A549 (cell line): ENCODE data around the gene CCDC170. TPM values are rescaled to one million over a fixed set of nuclear protein-coding genes. Genes with fewer than 3 reads are reported as not detected.

Experiments used
- ATAC-seq, 2 experiments: fragments of 200-7000 bp in 1 of 2; fragments of >200 bp in 1 of 2; cut with Nextera tagmentation in 1 of 2; cut with Tn5 transposase in 1 of 2; 3 replicates each; pipeline versions ENCODE4 v1.8.0 to v1.9.1; 2018 to 2020; ENCODE audit warnings: mild to moderate bottlenecking in 1 of 2, moderate library complexity in 1 of 2
- CTCF ChIA-PET: fragments of 300-600 bp; sonication (Branson Sonifier 250); formaldehyde crosslinking; extraction: SDS; loops from one replicate; lab custom pipeline; 2021; ENCODE audit warnings: antibody characterized with exemption, inconsistent platforms; lab: Yijun Ruan, JAX
- POLR2A ChIA-PET: fragments of 350-600 bp; formaldehyde crosslinking; extraction: SDS; loops from one replicate; lab custom pipeline; 2021; ENCODE audit warnings: antibody characterized with exemption, inconsistent platforms; lab: Yijun Ruan, JAX
- DNase-seq, 2 experiments: peaks; one replicate each; pipeline versions ENCODE4 v3.0.0 to v3.0.0-alpha.2; 2011 to 2016; ENCODE audit warnings: low read depth in 1 of 2, low spot score in 1 of 2
- FAIRE-seq: peaks from 2 replicates; lab custom pipeline; 2011; peaks lifted over from hg19 to GRCh38; lab: Jason Lieb, UNC
- H3K27ac ChIP-seq, 2 experiments: fragments of >200 bp; sonication (Bioruptor Twin); formaldehyde crosslinking; 3 replicates each; pipeline ENCODE4 v1.5.1; 2016 to 2017
- H3K4me1 ChIP-seq: fragments of >200 bp; sonication (Bioruptor Twin); formaldehyde crosslinking; 3 replicates; pipeline ENCODE4 v1.6.1; 2016
- H3K4me2 ChIP-seq: fragments of >200 bp; sonication (Bioruptor Twin); formaldehyde crosslinking; 3 replicates; pipeline ENCODE4 v1.6.1; 2016
- H3K4me3 ChIP-seq: fragments of >200 bp; sonication (Bioruptor Twin); formaldehyde crosslinking; 3 replicates; pipeline ENCODE4 v1.5.1; 2016
- H3K9me3 ChIP-seq: fragments of >200 bp; sonication (Bioruptor Twin); formaldehyde crosslinking; 3 replicates; pipeline ENCODE4 v1.6.1; 2016
- CBX2 ChIP-seq: fragments of 200-600 bp; sonication (generic); IDR thresholded peaks from 2 replicates; pipeline ENCODE4 v1.6.1; 2016; ENCODE audit warnings: low read depth, mild to moderate bottlenecking, borderline replicate concordance
- CBX8 ChIP-seq: fragments of 200-600 bp; sonication (generic); IDR thresholded peaks from 2 replicates; pipeline ENCODE4 v1.6.1; 2016
- CEBPB ChIP-seq, 2 experiments: fragments of >200 bp in 1 of 2; sonication (Bioruptor Twin) in 1 of 2; formaldehyde crosslinking in 1 of 2; IDR thresholded peaks; 2 replicates each; pipeline ENCODE4 v1.6.1; 2012 to 2016
- EHMT2 ChIP-seq: fragments of 200-600 bp; sonication (generic); IDR thresholded peaks from 2 replicates; pipeline ENCODE4 v1.6.1; 2016; ENCODE audit warnings: antibody characterized with exemption, low read depth, mild to moderate bottlenecking, moderate library complexity
- ELK1 ChIP-seq: fragments of 150-350 bp; IDR thresholded peaks from 2 replicates; pipeline ENCODE4 v1.6.1; 2014; ENCODE audit warnings: low read depth, mild to moderate bottlenecking, low read length
- EP300 ChIP-seq, 2 experiments: fragments of >200 bp; sonication (Bioruptor Twin); formaldehyde crosslinking; IDR thresholded peaks; 2 replicates in 1 of 2; 3 replicates in 1 of 2; pipeline ENCODE4 v1.6.1; 2016 to 2017
- ESRRA ChIP-seq: fragments of 150-350 bp; IDR thresholded peaks from 2 replicates; pipeline ENCODE4 v1.6.1; 2014; ENCODE audit warnings: mild to moderate bottlenecking, low read length, borderline replicate concordance
- FOSL2 ChIP-seq, 2 experiments: fragments of 450-650 bp in 1 of 2; fragments of >200 bp in 1 of 2; sonication (Bioruptor Twin) in 1 of 2; formaldehyde crosslinking; IDR thresholded peaks; 2 replicates each; pipeline versions ENCODE4 v1.5.0 to v1.6.1; 2016 to 2020; ENCODE audit warnings: mild to moderate bottlenecking in 1 of 2, moderate library complexity in 1 of 2
- HEYL ChIP-seq: fragments of 250-450 bp; sonication (Bioruptor Pico); IDR thresholded peaks from 2 replicates; pipeline ENCODE4 v1.8.0; 2021; ENCODE audit warnings: mild to moderate bottlenecking, moderate library complexity
- JUNB ChIP-seq: fragments of >200 bp; sonication (Bioruptor Twin); formaldehyde crosslinking; IDR thresholded peaks from 2 replicates; pipeline ENCODE4 v1.6.1; 2016
- KDM5A ChIP-seq: fragments of 200-600 bp; sonication (generic); IDR thresholded peaks from 2 replicates; pipeline ENCODE4 v1.6.1; 2016; ENCODE audit warnings: antibody characterized with exemption, mild to moderate bottlenecking
- NFE2L2 ChIP-seq: fragments of 150-350 bp; conservative IDR thresholded peaks from 2 replicates; pipeline ENCODE4 v1.6.1; 2014; ENCODE audit warnings: low read length
- NPAS2 ChIP-seq: fragments of 250-450 bp; sonication (Bioruptor Pico); IDR thresholded peaks from 2 replicates; pipeline ENCODE4 v1.8.0; 2022; ENCODE audit warnings: mild to moderate bottlenecking, moderate library complexity, borderline replicate concordance
- PHF8 ChIP-seq: fragments of 200-600 bp; sonication (generic); IDR thresholded peaks from 2 replicates; pipeline ENCODE4 v1.6.1; 2016; ENCODE audit warnings: low read depth, mild to moderate bottlenecking, antibody characterized with exemption, moderate library complexity, borderline replicate concordance
- POLR2A ChIP-seq: IDR thresholded peaks from 2 replicates; pipeline ENCODE4 v1.6.1; 2012; ENCODE audit warnings: mild to moderate bottlenecking, low read length
- POLR2AphosphoS2 ChIP-seq: conservative IDR thresholded peaks from 2 replicates; pipeline ENCODE4 v1.6.1; 2012; ENCODE audit warnings: low read length, improper control_type of control experiment, inconsistent platforms
- RAD21 ChIP-seq, 2 experiments: fragments of >200 bp in 1 of 2; sonication (Bioruptor Twin) in 1 of 2; formaldehyde crosslinking in 1 of 2; IDR thresholded peaks in 1 of 2; conservative IDR thresholded peaks in 1 of 2; 2 replicates in 1 of 2; 3 replicates in 1 of 2; pipeline ENCODE4 v1.6.1; 2012 to 2018; ENCODE audit warnings: inconsistent platforms in 1 of 2
- RARB ChIP-seq: fragments of 250-450 bp; sonication (Bioruptor Pico); IDR thresholded peaks from 2 replicates; pipeline ENCODE4 v1.8.0; 2021; ENCODE audit warnings: mild to moderate bottlenecking, moderate library complexity
- RFX5 ChIP-seq: fragments of 450-650 bp; IDR thresholded peaks from 2 replicates; pipeline ENCODE4 v1.7.1; 2014; ENCODE audit warnings: antibody characterized with exemption, mild to moderate bottlenecking, moderate library complexity
- SMC3 ChIP-seq: fragments of >200 bp; sonication (Bioruptor Twin); formaldehyde crosslinking; IDR thresholded peaks from 3 replicates; pipeline ENCODE4 v1.6.1; 2018; ENCODE audit warnings: inconsistent platforms
- SREBF2 ChIP-seq: fragments of 450-650 bp; IDR thresholded peaks from 2 replicates; pipeline ENCODE4 v1.6.1; 2014; ENCODE audit warnings: mild to moderate bottlenecking, moderate library complexity
- TFCP2L1 ChIP-seq: fragments of 250-450 bp; sonication (Bioruptor Pico); IDR thresholded peaks from 2 replicates; pipeline ENCODE4 v1.5.0; 2021; ENCODE audit warnings: mild to moderate bottlenecking
- ZC3H11A ChIP-seq: fragments of 450-650 bp; IDR thresholded peaks from 2 replicates; pipeline ENCODE4 v1.6.1; 2014; ENCODE audit warnings: antibody characterized with exemption, mild to moderate bottlenecking
- ZFP36 ChIP-seq: fragments of 450-650 bp; IDR thresholded peaks from 2 replicates; pipeline ENCODE4 v1.6.1; 2014; ENCODE audit warnings: borderline replicate concordance; ENCODE audit not compliant: partially characterized antibody
- ZNF302 ChIP-seq: fragments of 250-450 bp; sonication (Bioruptor Pico); IDR thresholded peaks from 2 replicates; pipeline ENCODE4 v1.9.0; 2021; ENCODE audit warnings: inconsistent platforms, mild to moderate bottlenecking, moderate library complexity
- WGBS: methylation state at CpG from one replicate; pipeline ENCODE4 v1.1.6; 2017; ENCODE audit errors: missing lambda C conversion rate; 5-methylcytosine and 5-hydroxymethylcytosine counted together
- polyA plus RNA-seq, 4 experiments: library from polyadenylated mRNA; depleted of rRNA in 3 of 4; stranded (reverse); fragments of >200 nt; fragmentation: RNase III in 1 of 4; extraction: RNeasy Plus Mini Kit Qiagen cat#74134 plus additional on column Dnase treatment in 1 of 4; gene quantifications; 2 replicates in 3 of 4; 3 replicates in 1 of 4; pipeline ENCODE4 v1.2.3, GENCODE V29; 2011 to 2017
- TF ChIP-seq, protein P1 (sequence below): fragments of >200 bp; sonication (Bioruptor Twin); formaldehyde crosslinking; IDR thresholded peaks from 2 replicates; pipeline ENCODE4 v1.6.1; 2016
- TF ChIP-seq, protein P2 (sequence below): fragments of 250-450 bp; sonication (Bioruptor Pico); IDR thresholded peaks from 2 replicates; pipeline ENCODE4 v1.5.0; 2020; ENCODE audit warnings: low read depth, mild to moderate bottlenecking, moderate library complexity

The CCDC170 gene
- polyA plus RNA-seq, 2 of the 4 experiments (the other 2 are of a cell fraction) = 0.09 to 0.61 TPM

DNA sequence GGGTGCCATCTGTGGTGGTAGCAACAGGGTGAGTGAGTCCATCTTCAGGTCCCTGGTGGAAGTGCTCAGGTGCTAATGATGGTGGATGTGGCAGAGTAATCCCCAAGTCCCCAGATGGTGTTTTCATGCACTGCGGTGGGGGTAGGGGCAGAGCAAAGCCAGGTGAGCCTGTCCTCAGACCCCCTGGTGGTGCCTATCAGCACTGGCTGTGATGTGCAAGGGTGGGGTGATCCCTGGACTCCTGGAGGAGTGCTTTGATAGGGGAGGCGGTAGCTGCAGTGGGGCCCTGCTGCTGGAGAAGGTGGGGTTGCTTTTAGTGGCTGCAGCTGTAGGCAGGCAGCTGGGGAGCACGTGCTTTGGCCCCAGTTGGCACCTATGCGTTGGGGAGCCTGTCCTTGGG, 70.8 kb downstream of the CCDC170 start:
- no CpG with 5 or more reads among the region's 4 CpGs for WGBS
- no peak overlapping the region for H3K4me3 ChIP-seq
- ChIA-PET POLR2A (no interaction called here), CTCF (no interaction called here)
- TF ChIP-seq FOSL2 (IDR thresholded peaks at IDR 0.05) (no peak), FOSL2 (CRISPR knock-in tag; IDR thresholded peaks at IDR 0.05) (no peak), SMC3 (no peak), RAD21 (conservative IDR thresholded peaks at IDR 0.05 in 1 of 2, IDR thresholded peaks at IDR 0.05 in 1 of 2) (no peak), ESRRA (no peak), KDM5A (no peak), EHMT2 (no peak), HEYL (no peak), ZC3H11A (no peak), ZFP36 (no peak), RARB (CRISPR knock-in tag) (no peak), SREBF2 (no peak), ELK1 (no peak), POLR2AphosphoS2 (no peak), CBX8 (no peak)
- TF ChIP-seq, protein P1, sequence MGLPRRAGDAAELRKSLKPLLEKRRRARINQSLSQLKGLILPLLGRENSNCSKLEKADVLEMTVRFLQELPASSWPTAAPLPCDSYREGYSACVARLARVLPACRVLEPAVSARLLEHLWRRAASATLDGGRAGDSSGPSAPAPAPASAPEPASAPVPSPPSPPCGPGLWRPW = no peak
- peaks cover 7% of the 10 kb centered on the region; the same call in 1 of the 3 replicates for H3K9me3 ChIP-seq
- H3K27ac ChIP-seq = no peak overlapping the region
- DNase-seq = no peak
- no peak for ATAC-seq
- H3K4me2 ChIP-seq = no peak overlapping the region
- no peak for FAIRE-seq
- no peaks in the 10 kb centered on the region for H3K4me1 ChIP-seq

- ATAC-seq (no peak), DNase-seq (no peak), FAIRE-seq (no peak)
- POLR2A ChIA-PET = no interaction called here
- Histone ChIP-seq H3K27ac (no peak overlapping the region), H3K4me3 (no peak overlapping the region), H3K9me3 (peaks cover 5% of the 10 kb centered on the region; the same call in 1 of the 3 replicates), H3K4me1 (no peaks in the 10 kb centered on the region), H3K4me2 (no peak overlapping the region)
- CTCF ChIA-PET = no interaction called here
- TF ChIP-seq TFCP2L1 (no peak), POLR2A (no peak), RFX5 (no peak), EHMT2 (no peak)
- 4% methylated on average over 1 of the region's 1 CpG for WGBS
Observed at GRCh38 chr6:151565940-151566339, 72.1 kb downstream of the CCDC170 start.

DNA sequence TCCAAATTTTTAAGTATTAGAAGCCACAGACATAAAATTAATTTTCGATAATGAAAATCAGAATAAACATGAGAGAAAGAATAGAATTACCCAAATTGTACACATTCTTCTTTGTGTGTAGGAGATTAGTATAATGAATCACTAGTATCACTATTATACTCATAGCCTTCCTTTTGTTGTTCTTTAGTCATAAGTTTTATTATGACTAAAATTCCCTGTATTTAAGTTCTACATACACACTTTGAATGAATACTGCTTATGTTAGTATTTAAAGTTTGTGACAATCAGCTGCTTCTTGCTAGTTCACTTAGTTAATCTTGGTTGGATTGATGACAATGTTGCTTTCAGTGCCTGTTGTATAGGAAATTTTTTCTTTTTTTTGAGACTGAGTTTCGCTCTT, 72.7 kb downstream of the CCDC170 start:
- FAIRE-seq (no peak), ATAC-seq (no peak), DNase-seq (no peak)
- no peak overlapping the region for H3K27ac ChIP-seq
- no peak overlapping the region for H3K4me2 ChIP-seq
- ChIA-PET POLR2A (no interaction called here), CTCF (no interaction called here)
- TF ChIP-seq NFE2L2 (no peak), RARB (CRISPR knock-in tag) (no peak), CBX2 (no peak)
- H3K9me3 ChIP-seq = no peaks in the 10 kb centered on the region
- no peak overlapping the region for H3K4me3 ChIP-seq
- WGBS = 26% methylated on average over 2 of the region's 2 CpGs
- no peaks in the 10 kb centered on the region for H3K4me1 ChIP-seq

DNA sequence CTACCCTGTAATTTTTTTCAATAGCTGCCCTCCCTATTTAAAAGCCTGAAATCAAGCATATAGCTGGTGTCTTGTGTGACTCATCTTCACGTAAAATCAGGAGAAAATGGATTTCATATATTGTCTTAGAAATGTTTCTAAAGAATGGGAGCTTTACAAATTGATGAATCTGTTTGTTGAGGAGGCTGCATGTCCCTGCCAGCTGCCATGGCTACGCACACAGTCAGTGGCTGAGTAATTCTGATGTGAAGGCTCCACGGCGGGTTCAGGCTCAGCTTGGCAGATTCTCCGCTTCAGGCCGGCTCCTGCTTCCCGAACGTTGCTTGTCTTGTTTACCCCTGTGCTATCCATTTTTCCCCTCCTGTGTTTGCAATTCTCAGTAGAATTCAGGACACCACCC, 82.8 kb downstream of the CCDC170 start:
- H3K4me3 ChIP-seq = no peak overlapping the region
- no peak for FAIRE-seq
- TF ChIP-seq NPAS2 (CRISPR knock-in tag) (no peak), EP300 (IDR thresholded peaks at IDR 0.05) (no peak), ZNF302 (CRISPR knock-in tag) (no peak), PHF8 (no peak), CEBPB (IDR thresholded peaks at IDR 0.05) (no peak), JUNB (no peak), EHMT2 (no peak)
- TF ChIP-seq, protein P2, sequence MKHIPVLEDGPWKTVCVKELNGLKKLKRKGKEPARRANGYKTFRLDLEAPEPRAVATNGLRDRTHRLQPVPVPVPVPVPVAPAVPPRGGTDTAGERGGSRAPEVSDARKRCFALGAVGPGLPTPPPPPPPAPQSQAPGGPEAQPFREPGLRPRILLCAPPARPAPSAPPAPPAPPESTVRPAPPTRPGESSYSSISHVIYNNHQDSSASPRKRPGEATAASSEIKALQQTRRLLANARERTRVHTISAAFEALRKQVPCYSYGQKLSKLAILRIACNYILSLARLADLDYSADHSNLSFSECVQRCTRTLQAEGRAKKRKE (CRISPR knock-in tag) = no peak
- H3K4me1 ChIP-seq = no peaks in the 10 kb centered on the region
- ATAC-seq = no peak
- H3K9me3 ChIP-seq = no peaks in the 10 kb centered on the region
- no peak for DNase-seq
- no peak overlapping the region for H3K4me2 ChIP-seq
- ChIA-PET CTCF (no interaction called here), POLR2A (no interaction called here)
- WGBS = 63% methylated on average over 8 of the region's 8 CpGs
- no peak overlapping the region for H3K27ac ChIP-seq
